PC-9 (cell line): Measurements from ENCODE around the gene TRIM24.

Experiments used
- CTCF ChIP-seq: fragments of 200-600 bp; sonication (generic); conservative IDR thresholded peaks from 2 replicates; pipeline ENCODE4 v1.6.1; 2017; ENCODE audit warnings: mixed run types, antibody characterized with exemption, mild to moderate bottlenecking, moderate library complexity
- EZH2 ChIP-seq: fragments of 200-600 bp; sonication (generic); IDR thresholded peaks from 2 replicates; pipeline ENCODE4 v1.8.0; 2017; ENCODE audit warnings: antibody characterized with exemption, low read depth

GRCh38 chr7:138627361-138627760, 167.3 kb downstream of the TRIM24 start:
- TF ChIP-seq CTCF = no peak
- TF ChIP-seq EZH2 = no peak
